CD4-positive, alpha-beta T cell treated with Interleukin-6 for 4 hours (primary cell): ENCODE results near the gene ZNF296.

Experiments
- DNase-seq: peaks from one replicate; pipeline ENCODE4 v3.0.0-alpha.2; 2020; ENCODE audit warnings: mixed read lengths

Gene ZNF296

DNA sequence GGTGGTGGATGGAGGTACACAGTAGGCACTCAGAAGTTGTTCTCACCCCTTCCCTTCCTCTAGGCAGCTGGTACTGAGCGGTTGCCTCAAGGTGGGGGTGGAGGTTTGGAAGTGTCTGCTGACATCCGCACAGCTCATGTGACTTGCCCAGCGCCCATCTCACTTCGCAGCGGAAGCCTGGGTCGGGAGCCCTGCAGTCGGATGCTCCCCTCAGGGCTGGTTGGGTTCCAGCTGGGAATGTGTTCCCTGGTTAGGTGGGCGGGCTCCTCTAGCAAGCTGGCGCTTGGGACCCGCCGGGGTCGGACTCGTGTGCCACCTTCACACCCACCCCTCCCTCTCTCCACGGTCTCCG, 26.9 kb upstream of the ZNF296 start:
- peak; percentile 61 for DNase-seq

DNA sequence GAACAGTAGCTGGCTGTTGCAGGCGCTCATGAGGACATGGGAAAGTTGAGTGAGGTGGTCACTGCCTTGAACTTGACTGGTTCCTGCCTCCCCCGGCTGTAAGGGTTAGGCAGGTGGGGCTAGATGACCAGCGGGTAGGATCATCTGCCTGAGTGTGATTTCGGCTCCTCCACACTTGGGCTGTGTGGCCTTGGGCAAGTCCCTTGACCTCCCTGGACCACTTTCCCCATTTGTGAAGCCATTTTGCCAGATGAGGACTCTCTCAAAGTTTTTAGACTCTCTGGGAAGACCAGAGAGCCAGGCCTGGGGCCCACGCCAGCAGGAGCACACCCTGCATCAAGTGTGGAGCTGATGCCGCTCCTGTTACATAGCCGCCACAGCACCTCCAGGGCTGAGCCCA, 26.2 kb upstream of the ZNF296 start:
- no peak for DNase-seq

DNA sequence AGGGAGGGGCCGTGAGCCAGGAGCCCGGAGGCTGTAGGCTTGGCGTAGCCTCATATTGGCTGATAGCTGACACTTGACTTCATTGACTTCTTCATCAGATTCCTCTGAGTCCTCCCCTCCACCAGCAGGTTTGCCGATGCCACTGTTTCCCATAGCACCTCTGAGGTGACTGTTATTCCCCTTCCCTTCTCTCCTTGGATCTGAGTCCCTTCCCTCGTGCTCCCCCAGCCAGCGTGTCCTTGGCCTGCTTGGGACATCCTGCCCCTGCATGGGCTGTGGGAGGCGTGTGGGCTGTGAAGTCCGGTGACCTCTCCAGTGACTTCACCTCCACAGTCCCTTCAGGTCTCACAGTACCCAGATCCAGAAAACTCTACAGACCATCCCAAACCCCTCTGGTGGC, 25.5 kb upstream of the ZNF296 start:
- no peak for DNase-seq

DNA sequence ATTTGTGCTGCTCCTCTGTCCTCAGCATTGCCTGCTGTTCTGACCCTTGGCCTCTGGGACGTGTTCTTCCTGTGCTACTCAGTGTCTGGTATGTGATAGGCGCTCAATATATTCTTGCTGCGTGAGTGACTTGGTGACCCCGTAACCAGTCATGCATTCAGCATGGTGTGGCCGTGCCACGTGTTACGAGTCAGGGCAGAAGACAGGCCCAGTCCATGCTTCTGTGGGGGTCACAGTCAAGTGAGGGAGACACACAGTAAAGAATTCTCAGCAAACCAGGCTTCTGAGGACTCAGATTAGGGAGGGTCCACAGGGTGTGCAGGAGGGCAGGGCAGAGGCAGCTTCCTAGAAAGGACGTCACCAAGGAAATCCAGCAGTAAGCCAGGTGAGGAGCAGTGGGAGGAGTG, 24.6 kb upstream of the ZNF296 start:
- no peak for DNase-seq

DNA sequence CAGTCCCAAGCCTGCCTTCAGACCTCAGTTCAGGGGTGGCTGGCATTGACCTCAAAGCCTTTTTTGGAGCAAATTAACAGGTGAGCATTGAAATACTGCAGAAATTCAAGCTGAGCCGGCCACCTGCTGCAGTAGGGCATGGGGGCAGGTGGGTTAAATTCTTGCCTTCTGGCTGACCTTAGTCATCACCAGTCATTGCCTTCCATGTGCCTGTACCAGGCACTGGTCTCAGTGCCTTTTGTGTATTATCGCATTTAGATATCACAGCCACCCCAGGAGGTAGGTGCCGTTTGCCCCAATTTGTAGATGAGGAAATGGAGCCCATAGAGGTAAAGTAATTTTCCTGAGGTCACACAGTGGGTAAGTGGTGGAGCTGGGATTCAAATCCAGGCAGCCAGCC, 23.9 kb upstream of the ZNF296 start:
- no peak for DNase-seq

DNA sequence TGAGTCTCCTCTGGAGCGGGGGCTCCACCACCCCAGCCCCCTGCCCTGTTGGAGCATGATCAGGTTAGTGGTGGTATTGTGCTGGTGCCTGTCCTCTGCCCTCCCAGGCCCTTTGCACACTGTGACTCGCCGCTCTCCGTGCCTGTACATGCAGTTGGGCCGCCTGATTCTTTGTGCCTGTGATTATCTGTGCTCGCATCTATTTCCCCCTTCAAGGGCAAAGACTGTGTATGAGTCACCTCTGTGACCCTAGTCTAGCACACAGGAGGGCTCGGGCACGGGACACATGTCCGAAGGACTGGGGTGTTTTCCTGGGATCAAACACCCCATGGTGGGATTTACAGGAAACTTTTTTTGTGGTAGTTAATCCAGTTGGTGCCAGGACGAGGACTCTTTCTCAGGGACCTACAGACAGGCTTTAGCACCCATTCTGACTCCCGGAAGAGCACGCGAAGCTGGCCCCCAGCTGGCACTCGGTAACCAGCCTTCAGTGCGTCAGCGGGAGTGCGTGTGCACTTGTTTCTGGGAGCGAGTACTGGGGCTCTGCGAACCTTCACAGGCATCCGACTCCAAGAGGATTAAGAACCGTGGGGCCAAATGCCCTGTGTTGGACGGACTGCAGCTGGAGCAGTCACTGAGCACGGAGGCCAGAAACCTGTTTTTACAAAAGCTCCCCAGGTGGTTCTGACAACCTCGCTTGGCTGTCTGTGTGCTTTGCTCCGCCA, 23.4 kb upstream of the ZNF296 start:
- DNase-seq, result no peak

DNA sequence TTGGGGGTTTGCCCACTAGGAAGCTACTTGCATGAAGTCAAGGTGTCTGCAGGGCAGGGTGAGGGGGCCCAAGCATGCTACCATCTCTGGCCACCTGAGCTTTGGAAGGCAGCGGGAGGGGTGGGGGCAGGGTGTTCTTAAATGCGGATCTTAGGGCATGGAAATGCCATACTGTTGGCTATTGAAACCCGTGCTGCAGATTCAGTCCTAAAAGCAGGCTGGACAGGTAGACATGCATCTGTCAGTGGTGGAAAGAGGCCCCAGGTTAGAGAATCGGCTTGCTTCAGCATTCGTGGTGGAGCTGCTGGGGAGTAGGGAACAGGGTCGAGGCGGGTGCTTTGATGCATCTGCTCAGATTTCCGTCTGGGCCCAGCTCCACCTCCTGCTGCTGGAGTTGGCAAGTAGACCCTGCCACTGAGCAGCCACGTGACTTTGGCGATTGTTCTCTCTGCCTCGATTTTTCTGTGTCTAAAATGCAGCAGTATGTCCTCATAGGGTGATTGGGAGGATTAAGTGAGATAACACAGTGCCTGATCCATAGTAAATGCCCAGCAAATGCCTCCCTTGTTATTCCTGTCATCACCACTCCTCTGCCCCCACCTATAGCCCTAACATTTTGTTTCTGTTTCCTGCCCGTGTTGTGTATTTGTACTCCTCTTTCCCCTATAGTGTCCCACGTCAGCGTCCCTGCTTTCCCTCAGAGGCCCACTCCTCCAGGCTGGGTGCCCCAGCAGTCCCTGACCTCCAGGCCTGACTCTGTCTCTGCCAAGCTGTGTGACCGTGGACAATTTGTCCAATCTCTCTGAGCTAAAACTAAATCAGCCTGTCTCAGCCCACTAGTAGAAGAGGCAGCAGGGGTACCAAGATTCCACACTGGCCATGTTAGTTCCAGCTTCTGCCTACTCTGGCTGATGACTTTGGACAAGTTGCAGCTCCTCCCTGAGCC, 22.5 kb upstream of the ZNF296 start:
- no peak for DNase-seq

DNA sequence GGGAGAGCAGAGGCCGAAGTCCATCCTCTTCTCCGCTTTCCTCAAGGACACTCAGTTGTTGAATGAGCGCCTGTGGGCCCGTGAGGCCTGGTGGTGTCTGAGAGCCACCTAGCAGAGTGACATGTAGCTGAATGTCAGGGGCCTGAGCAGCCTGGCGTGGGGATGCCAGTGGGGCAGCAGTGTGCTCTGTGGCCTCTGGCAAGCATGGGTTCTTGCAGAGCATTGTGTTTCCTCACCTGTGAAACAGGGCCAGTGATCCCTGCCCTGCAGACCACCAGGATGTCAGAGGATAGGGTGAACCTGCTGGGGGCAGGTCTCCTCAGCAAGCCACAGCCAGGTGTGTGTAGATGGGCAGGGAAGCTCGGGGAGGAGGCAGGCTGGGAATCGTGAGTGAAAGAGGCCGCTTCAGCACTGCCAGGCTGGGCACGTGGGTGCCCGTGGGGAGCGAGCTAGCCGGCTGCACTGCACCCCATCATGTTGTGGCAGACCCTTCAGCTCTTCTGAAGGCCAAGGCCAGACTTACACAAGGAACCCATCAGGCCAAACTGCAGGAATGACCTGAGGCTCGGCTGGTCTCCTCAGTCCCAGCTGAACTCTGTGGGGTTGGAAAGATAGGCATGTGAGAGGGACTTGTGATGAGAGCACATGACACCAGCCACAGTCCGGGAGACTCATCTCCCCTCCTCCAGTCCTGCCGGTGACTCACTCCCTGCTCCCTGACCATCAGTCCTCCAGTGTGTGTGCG, 21.7 kb upstream of the ZNF296 start:
- DNase-seq, result no peak

DNA sequence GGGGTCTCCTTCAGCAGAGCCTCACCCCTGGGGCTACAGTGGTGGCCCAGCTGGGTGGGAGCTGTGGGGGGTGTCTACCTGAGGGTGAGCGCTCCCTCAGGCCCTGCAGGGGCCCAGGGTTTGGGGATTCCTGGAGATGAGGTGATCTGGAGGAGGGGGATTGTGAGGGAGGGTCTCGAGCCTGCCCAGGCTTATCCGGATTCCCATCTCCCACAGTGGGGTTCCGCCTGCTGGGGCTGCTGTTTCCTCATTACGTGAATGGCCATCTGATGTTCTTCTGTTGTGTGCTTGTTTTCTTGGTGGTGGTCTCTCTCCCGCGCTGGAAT, 21.1 kb upstream of the ZNF296 start:
- no peak for DNase-seq

DNA sequence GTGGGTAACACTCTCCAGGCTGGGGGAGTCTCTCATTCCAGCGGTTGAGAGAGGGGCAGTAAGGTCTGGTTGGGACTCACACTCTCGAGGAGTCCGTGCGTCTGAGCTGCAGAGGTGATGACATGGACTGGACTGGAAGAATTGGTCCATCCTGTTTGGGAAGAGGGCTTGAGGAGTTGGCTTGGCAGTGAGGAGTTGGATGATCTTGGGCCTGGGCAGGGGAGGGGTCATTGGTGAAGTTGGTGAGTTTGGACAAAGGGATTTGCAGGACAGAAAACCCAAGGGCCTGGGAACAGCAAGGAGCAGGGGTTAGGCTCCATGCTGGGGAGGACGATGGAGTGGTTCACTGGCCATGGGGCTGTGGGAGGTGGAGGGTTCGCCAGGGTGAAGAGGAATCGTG, 20.4 kb upstream of the ZNF296 start:
- no peak for DNase-seq

DNA sequence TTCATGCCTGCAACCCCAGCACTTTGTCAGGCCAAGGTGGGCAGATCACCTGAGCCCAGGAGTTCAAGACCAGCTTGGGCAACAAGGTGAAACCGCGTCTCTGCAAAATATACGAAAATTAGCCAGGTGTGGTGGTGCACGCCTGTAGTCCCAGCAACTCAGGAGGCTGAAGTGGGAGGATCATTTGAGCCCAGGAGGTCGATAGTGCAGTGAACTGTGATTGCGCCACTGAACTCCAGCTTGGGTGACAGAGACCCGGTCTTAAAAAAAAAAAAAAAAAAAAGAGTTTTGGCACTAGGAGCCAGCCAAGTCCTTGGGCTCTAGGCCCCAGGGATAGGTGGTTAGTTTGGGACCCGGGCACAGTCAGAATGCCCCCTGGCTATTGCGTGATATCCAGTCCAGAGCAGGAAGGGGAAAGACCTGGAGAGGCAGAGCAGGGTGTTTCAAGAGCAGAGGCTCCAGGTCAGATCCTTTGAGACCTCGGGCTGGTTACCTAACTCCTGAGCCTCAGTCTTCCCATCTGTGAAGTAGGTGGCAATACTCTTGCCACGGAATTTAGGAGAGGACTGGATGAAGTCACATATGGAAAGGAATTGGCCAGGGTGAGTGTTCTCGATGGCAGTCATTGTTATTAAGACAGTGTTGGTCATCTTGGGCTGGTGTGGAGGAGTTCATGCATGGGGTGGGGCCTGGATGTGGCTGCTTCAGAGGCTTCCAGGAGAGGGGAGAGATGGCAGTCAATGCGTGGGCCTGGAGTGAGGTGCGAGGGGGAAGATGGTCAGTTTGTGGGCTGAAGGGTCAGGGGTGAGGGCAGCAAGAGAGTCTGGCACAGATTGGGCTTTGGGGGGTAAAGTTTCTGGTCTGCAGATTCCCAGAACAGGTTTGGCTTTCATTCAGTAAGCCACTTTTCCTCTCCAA, 19.5 kb upstream of the ZNF296 start:
- no peak for DNase-seq

DNA sequence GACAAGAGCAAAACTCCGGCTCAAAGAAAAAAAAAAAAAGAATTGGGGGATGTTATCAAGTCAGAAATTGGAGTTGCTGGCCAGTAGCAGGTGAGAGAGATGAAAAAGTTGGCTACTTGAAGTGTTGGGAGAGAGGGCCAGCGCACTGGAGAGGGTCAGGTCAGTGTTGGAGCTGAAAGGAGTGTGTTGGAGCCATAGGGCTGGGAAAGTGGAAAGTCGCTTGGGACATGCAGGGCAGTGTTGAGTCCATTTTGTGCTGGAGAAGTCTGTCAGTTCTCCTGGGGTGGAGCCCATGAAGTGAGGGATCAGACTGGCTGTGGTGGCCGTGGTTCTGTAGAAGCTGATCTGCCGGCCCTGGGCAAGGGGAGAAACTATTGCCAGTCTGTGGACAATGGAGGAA, 18.4 kb upstream of the ZNF296 start:
- no peak for DNase-seq

DNA sequence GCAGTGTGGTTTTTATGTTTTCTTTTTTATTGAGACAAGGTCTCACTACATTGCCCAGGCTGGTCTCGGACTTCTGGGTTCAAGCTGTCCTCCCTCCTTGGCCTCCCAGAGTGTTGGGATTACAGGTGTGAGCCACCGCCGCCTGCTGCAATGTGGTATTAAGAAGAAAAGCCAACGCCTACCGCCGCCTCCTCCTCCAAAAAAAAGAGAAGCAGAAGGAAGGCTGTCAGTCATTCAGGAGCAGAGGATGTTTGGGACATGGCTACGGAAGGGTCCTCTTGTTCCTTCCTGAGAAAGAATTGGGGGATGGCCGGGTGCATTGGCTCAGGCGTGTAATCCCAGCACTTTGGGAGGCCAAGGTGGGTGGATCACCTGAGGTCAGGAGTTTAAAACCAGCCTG, 17.9 kb upstream of the ZNF296 start:
- no peak for DNase-seq

DNA sequence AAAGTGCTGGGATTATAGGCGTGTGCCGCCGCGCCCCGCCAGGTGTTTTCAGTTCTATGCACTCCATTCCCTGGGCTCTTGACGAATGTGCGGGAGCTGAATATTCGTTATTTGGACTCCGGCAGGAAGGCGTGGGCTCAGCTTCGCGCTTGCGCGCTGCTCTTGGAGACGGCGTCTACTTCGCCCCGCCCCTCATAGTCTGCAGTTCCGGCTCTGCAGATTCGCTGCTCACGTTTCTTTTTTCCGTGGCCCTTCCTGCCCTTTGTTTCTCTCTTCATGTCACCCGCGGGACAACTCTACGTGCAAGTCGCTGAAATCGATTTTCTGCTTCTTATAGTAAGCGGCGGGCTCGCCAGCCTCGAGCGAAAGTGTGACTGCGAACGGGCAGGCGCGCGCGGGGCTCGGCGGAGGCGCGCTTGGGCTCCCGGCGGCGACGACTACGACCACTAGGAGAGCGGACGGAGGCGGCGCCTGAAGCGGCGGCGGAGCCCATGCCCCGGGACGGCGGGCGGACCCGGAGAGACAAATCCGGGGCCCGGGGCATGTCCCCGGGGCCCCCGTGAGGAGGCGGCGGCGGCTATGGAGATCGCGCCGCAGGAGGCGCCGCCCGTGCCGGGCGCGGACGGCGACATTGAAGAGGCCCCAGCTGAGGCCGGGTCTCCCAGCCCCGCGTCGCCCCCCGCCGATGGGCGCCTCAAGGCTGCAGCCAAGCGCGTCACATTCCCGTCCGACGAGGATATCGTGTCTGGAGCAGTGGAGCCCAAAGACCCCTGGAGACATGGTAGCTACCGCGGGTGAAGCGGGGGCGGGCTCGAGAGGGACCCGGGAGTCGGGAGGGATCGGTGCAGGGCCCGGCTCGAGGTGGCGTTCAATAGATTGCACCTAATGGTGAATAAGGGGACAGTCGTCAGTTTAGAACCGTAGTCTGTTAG, 16.7 kb upstream of the ZNF296 start, which contains the start of gene PPP1R37:
Gene PPP1R37, plus strand, starts transcription at position 433 of the 932 bp plus-strand sequence. Its CDS starts 147 bp downstream, at position 580.
- DNase-seq, result peak; percentile 95

DNA sequence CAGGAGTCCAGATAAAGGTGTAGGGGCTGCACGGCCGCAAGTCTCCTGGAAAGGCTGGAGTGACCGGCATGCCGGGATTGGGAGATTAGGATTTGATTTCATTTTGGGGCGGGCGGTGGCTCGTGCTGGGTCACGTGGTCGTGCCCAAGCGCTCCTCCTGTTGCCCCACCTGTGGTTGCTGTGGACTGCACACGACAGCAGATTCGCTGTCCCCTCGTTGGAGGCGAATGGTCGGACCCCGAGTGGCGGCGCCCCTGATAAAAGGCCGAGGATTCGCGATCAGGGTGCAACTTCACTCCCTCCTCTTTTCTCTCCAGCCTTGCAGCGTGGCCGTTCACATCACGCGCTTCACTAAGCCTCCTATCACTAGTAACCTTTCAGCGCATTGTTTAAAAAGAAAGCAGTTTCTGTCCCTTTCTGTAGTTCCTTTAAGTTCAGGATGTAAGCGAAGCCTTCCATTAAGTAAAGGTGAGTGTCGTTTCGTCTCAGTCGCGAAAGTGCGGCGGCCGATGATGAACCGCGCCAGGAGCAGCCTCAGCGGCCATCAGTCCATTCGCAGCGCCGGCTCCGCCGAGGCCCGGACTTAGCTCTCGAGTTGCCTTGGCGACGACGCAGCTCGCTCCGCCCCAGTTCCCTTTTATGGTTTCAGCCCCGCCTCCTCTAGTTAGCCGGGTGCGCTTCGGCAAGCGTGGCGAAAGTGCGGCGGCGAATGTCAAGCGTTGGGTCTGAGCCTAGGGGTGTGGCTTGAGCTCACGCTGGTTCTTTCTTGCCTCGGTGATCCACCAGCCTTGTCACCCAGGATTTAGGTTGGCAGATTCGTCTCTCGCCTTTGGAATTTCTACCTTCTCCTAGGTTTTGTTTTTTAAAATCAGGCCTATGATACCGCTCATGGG, 15.0 kb upstream of the ZNF296 start:
- peak; percentile 97 for DNase-seq

DNA sequence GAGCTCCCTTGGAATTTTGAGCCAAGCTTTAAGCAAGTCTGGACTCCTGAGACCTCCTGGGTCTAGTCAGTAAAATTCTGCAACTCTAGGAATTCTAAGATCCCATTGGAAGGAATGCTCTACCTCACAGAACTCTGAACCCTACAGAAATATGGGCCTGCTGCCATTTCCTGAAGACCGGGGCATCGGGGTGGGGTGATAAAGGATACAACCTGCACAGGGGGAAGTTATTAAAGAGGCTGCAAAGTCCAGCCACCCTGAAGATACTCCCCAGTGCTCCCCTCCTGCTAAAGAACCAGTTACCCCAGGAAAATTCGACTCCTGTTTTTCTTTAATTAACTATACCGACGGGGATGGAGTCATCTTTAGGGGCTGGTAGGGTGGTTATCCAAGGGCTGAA, 14.3 kb upstream of the ZNF296 start:
- DNase-seq, result no peak

DNA sequence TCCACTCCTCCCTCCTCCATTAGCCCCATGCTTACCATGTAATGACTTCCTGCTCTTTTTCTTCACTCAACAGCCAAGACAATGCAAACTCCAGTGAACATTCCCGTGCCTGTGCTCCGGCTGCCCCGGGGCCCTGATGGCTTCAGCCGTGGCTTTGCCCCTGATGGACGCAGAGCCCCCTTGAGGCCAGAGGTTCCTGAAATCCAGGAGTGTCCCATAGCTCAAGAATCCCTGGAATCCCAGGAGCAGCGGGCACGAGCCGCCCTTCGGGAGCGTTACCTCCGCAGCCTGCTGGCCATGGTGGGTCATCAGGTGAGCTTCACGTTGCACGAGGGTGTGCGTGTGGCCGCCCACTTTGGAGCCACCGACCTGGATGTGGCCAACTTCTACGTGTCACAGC, 13.8 kb upstream of the ZNF296 start:
- no peak for DNase-seq

DNA sequence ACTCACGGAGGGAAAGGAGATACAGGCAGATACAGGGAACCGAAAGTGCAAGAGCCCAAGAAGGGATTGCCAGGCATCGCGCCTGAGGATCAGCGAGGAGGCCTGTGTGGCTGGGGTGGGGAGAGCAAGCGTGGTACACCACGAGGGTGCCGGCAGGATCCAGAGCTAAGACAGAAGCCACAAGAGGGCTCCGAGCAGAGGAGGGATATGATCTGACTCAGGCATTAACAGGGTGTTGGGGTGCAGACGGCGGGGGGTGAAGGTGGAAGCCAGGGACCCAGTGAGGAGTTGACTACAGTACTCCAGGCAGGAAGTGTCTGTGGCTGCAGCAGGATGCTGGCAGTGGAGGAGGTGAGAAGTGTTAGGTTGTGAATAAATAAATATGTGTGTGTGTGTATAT, 11.3 kb upstream of the ZNF296 start:
- peak; percentile 74 for DNase-seq

DNA sequence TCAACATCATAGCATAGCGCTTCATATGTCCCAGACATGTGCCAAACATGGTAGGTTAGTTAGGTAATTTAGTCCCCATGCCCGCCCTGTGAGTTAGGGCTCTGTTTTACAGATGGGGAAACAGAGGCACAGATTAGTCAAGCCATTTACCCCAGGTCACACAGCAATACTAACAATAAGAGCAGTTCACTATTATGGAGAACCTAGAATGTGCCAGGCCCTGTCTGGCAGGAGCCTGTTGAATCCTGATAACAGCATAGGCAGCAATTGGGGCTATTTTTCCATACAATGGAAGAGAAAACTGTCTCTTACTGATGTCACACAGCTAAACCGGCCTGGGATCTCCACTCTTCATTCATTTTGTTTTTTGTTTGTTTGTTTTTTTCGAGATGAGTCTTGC, 10.2 kb upstream of the ZNF296 start:
- DNase-seq, result no peak

DNA sequence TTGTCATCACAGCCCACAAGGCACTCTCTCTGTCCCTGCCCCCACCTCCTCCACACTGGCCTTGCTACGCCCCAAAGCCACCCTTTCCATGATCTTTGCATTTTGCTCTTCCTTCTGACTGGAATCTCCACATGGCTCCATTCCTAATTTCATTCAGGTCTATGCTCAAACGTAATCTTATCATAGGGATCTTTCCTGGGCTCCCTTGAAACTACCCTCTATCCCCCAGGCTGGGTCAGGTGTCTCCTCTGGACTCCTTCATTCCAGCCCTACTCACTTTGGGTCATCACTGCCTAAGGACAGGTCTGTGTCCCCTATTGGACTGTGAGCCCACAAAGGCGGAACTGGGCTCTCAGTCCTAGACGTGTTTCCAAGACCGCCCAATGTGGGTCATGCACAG, 5.9 kb upstream of the ZNF296 start:
- DNase-seq, result no peak
